HepG2 (cell line): ENCODE measurements around the gene NGDN. TPM values are rescaled to one million over a fixed set of nuclear protein-coding genes. Genes with fewer than 3 reads are reported as not detected.

ENCODE experiments used
- ARNT ChIP-seq: fragments of 450-650 bp; IDR thresholded peaks from 2 replicates; pipeline ENCODE4 v1.6.1; 2017
- ERF ChIP-seq: IDR thresholded peaks from 2 replicates; pipeline ENCODE4 v1.6.1; 2018; ENCODE audit warnings: missing biosample characterization, missing genetic modification reagents
- HMG20A ChIP-seq: IDR thresholded peaks from 2 replicates; pipeline ENCODE4 v1.6.1; 2016; ENCODE audit warnings: borderline replicate concordance
- HNF4G ChIP-seq, 2 experiments: sonication (generic) in 1 of 2; formaldehyde crosslinking in 1 of 2; IDR thresholded peaks; 2 replicates each; pipeline versions ENCODE4 v1.4.0 to v1.6.1; 2011 to 2020; ENCODE audit warnings: borderline replicate concordance in 2 of 2, low read depth in 2 of 2, mild to moderate bottlenecking in 2 of 2, low read length in 1 of 2, missing genetic modification reagents in 1 of 2, moderate library complexity in 1 of 2
- JARID2 ChIP-seq: sonication (generic); formaldehyde crosslinking; IDR thresholded peaks from 2 replicates; pipeline ENCODE4 v1.8.1; 2023; ENCODE audit warnings: missing genetic modification reagents, inconsistent platforms; ENCODE audit not compliant: insufficient replicate concordance
- MED1 ChIP-seq: sonication (generic); formaldehyde crosslinking; IDR thresholded peaks from 2 replicates; pipeline ENCODE4 v1.4.0; 2020; ENCODE audit warnings: missing genetic modification reagents
- NRL ChIP-seq: sonication (generic); formaldehyde crosslinking; IDR thresholded peaks from 2 replicates; pipeline ENCODE4 v1.5.0; 2020; ENCODE audit warnings: missing genetic modification reagents, mild to moderate bottlenecking, moderate library complexity, borderline replicate concordance
- PHF5A ChIP-seq: IDR thresholded peaks from one replicate; pipeline ENCODE4 v1.6.1; 2018; ENCODE audit warnings: low read depth, missing genetic modification reagents; ENCODE audit not compliant: unreplicated experiment
- PRMT3 ChIP-seq: sonication (generic); formaldehyde crosslinking; IDR thresholded peaks from 2 replicates; pipeline ENCODE4 v1.8.1; 2022; ENCODE audit warnings: low read depth, mild to moderate bottlenecking, moderate library complexity, missing genetic modification reagents, borderline replicate concordance
- SOX13 ChIP-seq, 3 experiments: fragments of 450-650 bp in 1 of 3; sonication (generic) in 1 of 3; formaldehyde crosslinking in 1 of 3; IDR thresholded peaks in 2 of 3; conservative IDR thresholded peaks in 1 of 3; 2 replicates each; pipeline versions ENCODE4 v1.5.0 to v1.6.1; 2016 to 2020; ENCODE audit warnings: antibody characterized with exemption in 1 of 3, mild to moderate bottlenecking in 1 of 3, missing compliant biosample characterization in 1 of 3, missing genetic modification reagents in 1 of 3, moderate library complexity in 1 of 3
- SP5 ChIP-seq: IDR thresholded peaks from 2 replicates; pipeline ENCODE4 v1.6.1; 2016; ENCODE audit warnings: low read depth, borderline replicate concordance
- YY1 ChIP-seq: IDR thresholded peaks from 2 replicates; pipeline ENCODE4 v1.6.1; 2011; ENCODE audit warnings: low read length, low read depth, moderate library complexity, mild to moderate bottlenecking; ENCODE audit not compliant: insufficient read depth, insufficient replicate concordance
- ZBTB8A ChIP-seq: sonication (generic); formaldehyde crosslinking; IDR thresholded peaks from 2 replicates; pipeline ENCODE4 v1.4.0; 2020; ENCODE audit warnings: mild to moderate bottlenecking, low read depth, missing genetic modification reagents, borderline replicate concordance
- ZNF12 ChIP-seq: sonication (generic); formaldehyde crosslinking; IDR thresholded peaks from 2 replicates; pipeline ENCODE4 v1.5.0; 2020; ENCODE audit warnings: missing genetic modification reagents
- ZNF180 ChIP-seq: sonication (generic); formaldehyde crosslinking; IDR thresholded peaks from 2 replicates; pipeline ENCODE4 v1.4.0; 2020; ENCODE audit warnings: low read depth, missing genetic modification reagents, borderline replicate concordance
- ZNF333 ChIP-seq: sonication (generic); formaldehyde crosslinking; IDR thresholded peaks from 2 replicates; pipeline ENCODE4 v1.4.0; 2020; ENCODE audit warnings: mild to moderate bottlenecking, missing genetic modification reagents, borderline replicate concordance
- ZNF44 ChIP-seq: sonication (generic); formaldehyde crosslinking; IDR thresholded peaks from 2 replicates; pipeline ENCODE4 v1.5.1; 2020; ENCODE audit warnings: mild to moderate bottlenecking, missing genetic modification reagents
- ZSCAN29 ChIP-seq: sonication (generic); formaldehyde crosslinking; conservative IDR thresholded peaks from 2 replicates; pipeline ENCODE4 v1.4.0; 2020; ENCODE audit warnings: mild to moderate bottlenecking, missing genetic modification reagents
- polyA plus RNA-seq, 8 experiments: library from polyadenylated mRNA; depleted of rRNA in 3 of 8; stranded (reverse) in 7 of 8; unstranded in 1 of 8; fragments of >200 nt; fragmentation: Illumina TruSeq in 4 of 8; extraction: Trizol in 4 of 8; gene quantifications; 2 replicates each; pipeline versions ENCODE4 v1.2.1 to v1.2.3, GENCODE V29; 2011 to 2016; ENCODE audit warnings: low read depth in 4 of 8, missing spikeins in 1 of 8, mixed read lengths in 1 of 8; ENCODE audit not compliant: insufficient read depth in 1 of 8
- total RNA-seq, 5 experiments: library from RNA; depleted of rRNA; stranded (reverse); fragments of >200 nt; fragmentation: Illumina TruSeq; extraction: Trizol; gene quantifications; 2 replicates each; pipeline ENCODE4 v1.2.3, GENCODE V29; 2016; ENCODE audit warnings: low read depth in 1 of 5
- TF ChIP-seq, protein P1 (sequence below): sonication (generic); formaldehyde crosslinking; IDR thresholded peaks from 2 replicates; pipeline ENCODE4 v1.4.0; 2020; ENCODE audit warnings: missing genetic modification reagents, borderline replicate concordance
- TF ChIP-seq, protein P2 (sequence below): sonication (generic); formaldehyde crosslinking; IDR thresholded peaks from 2 replicates; pipeline ENCODE4 v1.5.0; 2020; ENCODE audit warnings: mild to moderate bottlenecking, missing genetic modification reagents, borderline replicate concordance

The NGDN gene
- total and polyA plus RNA-seq, 2 of the 13 experiments (the other 11 are each of a cell fraction or from before 2014, with no cell fraction given), result 154 to 216 TPM

DNA sequence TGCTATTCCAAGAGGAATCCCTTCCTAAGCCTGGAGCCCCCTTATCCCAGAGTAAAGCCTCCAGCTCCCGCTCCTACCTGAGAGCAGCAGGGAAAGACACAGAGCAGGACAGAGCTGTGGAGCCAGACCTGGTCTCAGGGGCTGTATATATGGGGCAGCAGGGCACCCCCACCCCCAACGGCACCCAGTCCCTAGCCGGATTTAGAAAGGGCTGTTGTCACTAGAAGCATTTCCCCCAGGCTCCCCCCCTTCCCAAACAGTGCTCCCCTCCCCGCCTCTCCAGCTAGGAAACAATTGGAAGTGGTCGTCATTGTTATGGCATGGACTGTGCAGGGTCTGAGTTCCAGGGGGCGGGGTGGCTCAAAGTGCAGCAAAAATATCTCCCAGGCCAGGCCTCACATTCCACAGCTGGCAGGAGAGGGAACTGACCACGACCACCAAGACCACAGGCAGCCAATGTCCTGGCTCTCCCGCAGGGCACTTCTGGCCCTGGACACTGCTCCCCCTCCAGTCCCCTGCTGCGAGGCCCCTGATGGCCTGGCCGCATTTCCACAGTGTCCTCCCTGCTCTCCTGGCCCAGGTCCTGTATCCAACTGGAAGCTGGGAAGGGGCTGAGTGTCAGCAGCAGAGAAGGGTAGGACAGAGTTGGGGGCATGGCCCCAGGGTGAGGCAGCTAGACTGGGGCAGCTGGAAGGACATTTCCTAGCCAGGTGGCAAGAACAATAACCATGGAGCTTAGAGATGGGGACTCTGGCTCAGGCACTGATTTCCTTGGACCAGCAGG, 33.8 kb upstream of the NGDN start, which contains the start of gene MYH7 (continued):
- TF ChIP-seq ERF (CRISPR knock-in tag), result peak; percentile 50
- no peak for TF ChIP-seq ZNF333 (CRISPR knock-in tag)
- TF ChIP-seq JARID2 (CRISPR knock-in tag), result no peak
- no peak for TF ChIP-seq ZSCAN29
- TF ChIP-seq HNF4G (IDR thresholded peaks at IDR 0.05; ENCODE audit: borderline replicate concordance, low read depth, low read length), result peak; percentile 87
- TF ChIP-seq HNF4G (CRISPR knock-in tag; IDR thresholded peaks at IDR 0.05; ENCODE audit: borderline replicate concordance, low read depth), result peak; percentile 57; the same call in 1 of the 2 replicates
- TF ChIP-seq, protein P1, sequence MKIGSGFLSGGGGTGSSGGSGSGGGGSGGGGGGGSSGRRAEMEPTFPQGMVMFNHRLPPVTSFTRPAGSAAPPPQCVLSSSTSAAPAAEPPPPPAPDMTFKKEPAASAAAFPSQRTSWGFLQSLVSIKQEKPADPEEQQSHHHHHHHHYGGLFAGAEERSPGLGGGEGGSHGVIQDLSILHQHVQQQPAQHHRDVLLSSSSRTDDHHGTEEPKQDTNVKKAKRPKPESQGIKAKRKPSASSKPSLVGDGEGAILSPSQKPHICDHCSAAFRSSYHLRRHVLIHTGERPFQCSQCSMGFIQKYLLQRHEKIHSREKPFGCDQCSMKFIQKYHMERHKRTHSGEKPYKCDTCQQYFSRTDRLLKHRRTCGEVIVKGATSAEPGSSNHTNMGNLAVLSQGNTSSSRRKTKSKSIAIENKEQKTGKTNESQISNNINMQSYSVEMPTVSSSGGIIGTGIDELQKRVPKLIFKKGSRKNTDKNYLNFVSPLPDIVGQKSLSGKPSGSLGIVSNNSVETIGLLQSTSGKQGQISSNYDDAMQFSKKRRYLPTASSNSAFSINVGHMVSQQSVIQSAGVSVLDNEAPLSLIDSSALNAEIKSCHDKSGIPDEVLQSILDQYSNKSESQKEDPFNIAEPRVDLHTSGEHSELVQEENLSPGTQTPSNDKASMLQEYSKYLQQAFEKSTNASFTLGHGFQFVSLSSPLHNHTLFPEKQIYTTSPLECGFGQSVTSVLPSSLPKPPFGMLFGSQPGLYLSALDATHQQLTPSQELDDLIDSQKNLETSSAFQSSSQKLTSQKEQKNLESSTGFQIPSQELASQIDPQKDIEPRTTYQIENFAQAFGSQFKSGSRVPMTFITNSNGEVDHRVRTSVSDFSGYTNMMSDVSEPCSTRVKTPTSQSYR, result peak; percentile 7; the same call in 1 of the 2 replicates
- no peak for TF ChIP-seq ARNT
- TF ChIP-seq, protein P2, sequence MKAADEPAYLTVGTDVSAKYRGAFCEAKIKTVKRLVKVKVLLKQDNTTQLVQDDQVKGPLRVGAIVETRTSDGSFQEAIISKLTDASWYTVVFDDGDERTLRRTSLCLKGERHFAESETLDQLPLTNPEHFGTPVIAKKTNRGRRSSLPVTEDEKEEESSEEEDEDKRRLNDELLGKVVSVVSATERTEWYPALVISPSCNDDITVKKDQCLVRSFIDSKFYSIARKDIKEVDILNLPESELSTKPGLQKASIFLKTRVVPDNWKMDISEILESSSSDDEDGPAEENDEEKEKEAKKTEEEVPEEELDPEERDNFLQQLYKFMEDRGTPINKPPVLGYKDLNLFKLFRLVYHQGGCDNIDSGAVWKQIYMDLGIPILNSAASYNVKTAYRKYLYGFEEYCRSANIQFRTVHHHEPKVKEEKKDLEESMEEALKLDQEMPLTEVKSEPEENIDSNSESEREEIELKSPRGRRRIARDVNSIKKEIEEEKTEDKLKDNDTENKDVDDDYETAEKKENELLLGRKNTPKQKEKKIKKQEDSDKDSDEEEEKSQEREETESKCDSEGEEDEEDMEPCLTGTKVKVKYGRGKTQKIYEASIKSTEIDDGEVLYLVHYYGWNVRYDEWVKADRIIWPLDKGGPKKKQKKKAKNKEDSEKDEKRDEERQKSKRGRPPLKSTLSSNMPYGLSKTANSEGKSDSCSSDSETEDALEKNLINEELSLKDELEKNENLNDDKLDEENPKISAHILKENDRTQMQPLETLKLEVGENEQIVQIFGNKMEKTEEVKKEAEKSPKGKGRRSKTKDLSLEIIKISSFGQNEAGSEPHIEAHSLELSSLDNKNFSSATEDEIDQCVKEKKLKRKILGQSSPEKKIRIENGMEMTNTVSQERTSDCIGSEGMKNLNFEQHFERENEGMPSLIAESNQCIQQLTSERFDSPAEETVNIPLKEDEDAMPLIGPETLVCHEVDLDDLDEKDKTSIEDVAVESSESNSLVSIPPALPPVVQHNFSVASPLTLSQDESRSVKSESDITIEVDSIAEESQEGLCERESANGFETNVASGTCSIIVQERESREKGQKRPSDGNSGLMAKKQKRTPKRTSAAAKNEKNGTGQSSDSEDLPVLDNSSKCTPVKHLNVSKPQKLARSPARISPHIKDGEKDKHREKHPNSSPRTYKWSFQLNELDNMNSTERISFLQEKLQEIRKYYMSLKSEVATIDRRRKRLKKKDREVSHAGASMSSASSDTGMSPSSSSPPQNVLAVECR (CRISPR knock-in tag), result peak; percentile 66
- TF ChIP-seq ZNF180 (CRISPR knock-in tag), result peak; percentile 47; the same call in 1 of the 2 replicates
- no peak for TF ChIP-seq PRMT3 (CRISPR knock-in tag)
- no peak for TF ChIP-seq PHF5A
- TF ChIP-seq ZNF44 (CRISPR knock-in tag), result no peak
- TF ChIP-seq HMG20A, result no peak
- TF ChIP-seq SP5 (CRISPR knock-in tag), result peak; percentile 96
- TF ChIP-seq ZBTB8A, result no peak
- no peak; the same call in 1 of the 2 replicates for TF ChIP-seq NRL (CRISPR knock-in tag)
- peak; percentile 21 for TF ChIP-seq YY1
- TF ChIP-seq ZNF12, result no peak
- peak; percentile 97 for TF ChIP-seq SOX13 (IDR thresholded peaks at IDR 0.05)
- TF ChIP-seq SOX13 (CRISPR knock-in tag; conservative IDR thresholded peaks at IDR 0.05 in 1 of 2, IDR thresholded peaks at IDR 0.05 in 1 of 2), result peak in 1 of 2 experiments; percentile 97; a peak in 2 of 4 replicates
- peak; percentile 59; the same call in 1 of the 2 replicates for TF ChIP-seq MED1
